Neural cell (in vitro differentiated cells): ENCODE results near the gene CABLES2. TPM values are rescaled to one million over a fixed set of nuclear protein-coding genes. Genes with fewer than 3 reads are reported as not detected.

Experiments
- H2AFZ ChIP-seq: fragments of 200-600, 300-800 bp; sonication (generic), shearing (Covaris generic); 2 replicates; pipeline ENCODE4 v1.6.0; 2014; ENCODE audit warnings: low read depth, mild to moderate bottlenecking, antibody characterized with exemption, low read length, moderate library complexity
- H3F3A ChIP-seq: fragments of 200-600 bp; shearing (Covaris generic); 2 replicates; pipeline ENCODE4 v1.6.1; 2016; ENCODE audit warnings: mild to moderate bottlenecking, moderate library complexity, mixed read lengths, antibody characterized with exemption, low read length; ENCODE audit not compliant: insufficient read depth, poor library complexity, severe bottlenecking
- H3K27ac ChIP-seq: fragments of 200-600, 300-800 bp; sonication (generic), shearing (Covaris generic); 2 replicates; pipeline ENCODE4 v1.5.1; 2014; ENCODE audit warnings: mild to moderate bottlenecking, low read length, moderate library complexity
- H3K27me3 ChIP-seq: fragments of 300-800, 200-600 bp; sonication (generic), shearing (Covaris generic); 2 replicates; pipeline ENCODE4 v1.6.0; 2014; ENCODE audit warnings: mild to moderate bottlenecking, low read depth, low read length, moderate library complexity; ENCODE audit not compliant: insufficient read depth
- H3K36me3 ChIP-seq: fragments of 300-800, 200-600 bp; sonication (generic), shearing (Covaris generic); 2 replicates; pipeline ENCODE4 v1.5.1; 2014; ENCODE audit warnings: mild to moderate bottlenecking, antibody characterized with exemption, low read length, moderate library complexity; ENCODE audit not compliant: insufficient read depth
- H3K4me2 ChIP-seq: fragments of 300-800, 200-600 bp; sonication (generic), shearing (Covaris generic); 2 replicates; pipeline ENCODE4 v1.6.0; 2014; ENCODE audit warnings: mild to moderate bottlenecking, low read length
- H3K4me3 ChIP-seq: fragments of 300-800, 200-600 bp; sonication (generic), shearing (Covaris generic); 2 replicates; pipeline ENCODE4 v1.5.1; 2014; ENCODE audit warnings: mild to moderate bottlenecking, low read length, moderate library complexity
- H3K79me2 ChIP-seq: fragments of 200-600 bp; shearing (Covaris generic); replicated peaks from 2 replicates; pipeline ENCODE4 v1.6.0; 2014; ENCODE audit warnings: mild to moderate bottlenecking, low read length, moderate library complexity; ENCODE audit not compliant: insufficient read depth
- H3K9ac ChIP-seq: fragments of 300-800, 200-600 bp; sonication (generic), shearing (Covaris generic); 2 replicates; pipeline ENCODE4 v1.6.1; 2016; ENCODE audit warnings: mild to moderate bottlenecking, low read length, mixed read lengths
- H3K9me2 ChIP-seq: fragments of 200-600 bp; shearing (Covaris generic); 2 replicates; pipeline ENCODE4 v1.6.1; 2016; ENCODE audit warnings: mild to moderate bottlenecking, low read length, mixed read lengths; ENCODE audit not compliant: insufficient read depth
- H3K9me3 ChIP-seq: fragments of 200-600, 300-800 bp; sonication (generic), shearing (Covaris generic); 2 replicates; pipeline ENCODE4 v1.6.1; 2016; ENCODE audit warnings: mild to moderate bottlenecking, mixed run types, low read length, moderate library complexity, mixed read lengths
- H4K20me1 ChIP-seq: fragments of 200-600 bp; shearing (Covaris generic); 2 replicates; pipeline ENCODE4 v1.6.1; 2016; ENCODE audit warnings: mild to moderate bottlenecking, mixed run types; ENCODE audit not compliant: insufficient read depth
- CTCF ChIP-seq: fragments of 450-650 bp; IDR thresholded peaks from 2 replicates; pipeline ENCODE4 v1.5.1; 2014; ENCODE audit warnings: antibody characterized with exemption, mild to moderate bottlenecking, moderate library complexity; ENCODE audit not compliant: poor library complexity, severe bottlenecking
- EP300 ChIP-seq: fragments of 450-650 bp; conservative IDR thresholded peaks from 2 replicates; pipeline ENCODE4 v1.6.1; 2014; ENCODE audit warnings: antibody characterized with exemption, mild to moderate bottlenecking, moderate library complexity; ENCODE audit not compliant: poor library complexity, severe bottlenecking
- EZH2 ChIP-seq: fragments of 200-600, 300-800 bp; shearing (Covaris generic), sonication (generic); IDR thresholded peaks from 2 replicates; pipeline ENCODE4 v1.6.1; 2014; ENCODE audit warnings: antibody characterized with exemption, low read length, borderline replicate concordance, mild to moderate bottlenecking; ENCODE audit not compliant: insufficient read depth, poor library complexity, severe bottlenecking
- MXI1 ChIP-seq: fragments of 450-650 bp; conservative IDR thresholded peaks from 2 replicates; pipeline ENCODE4 v1.6.1; 2014; ENCODE audit warnings: antibody characterized with exemption, mild to moderate bottlenecking; ENCODE audit not compliant: poor library complexity, severe bottlenecking
- POLR2AphosphoS5 ChIP-seq: IDR thresholded peaks from 2 replicates; pipeline ENCODE4 v1.6.1; 2012
- RAD21 ChIP-seq: fragments of 450-650 bp; conservative IDR thresholded peaks from 2 replicates; pipeline ENCODE4 v1.6.1; 2014; ENCODE audit warnings: antibody characterized with exemption, mild to moderate bottlenecking, moderate library complexity
- REST ChIP-seq: IDR thresholded peaks from 2 replicates; pipeline ENCODE4 v1.6.1; 2012; ENCODE audit warnings: borderline replicate concordance
- SMC3 ChIP-seq: fragments of 450-650 bp; conservative IDR thresholded peaks from 2 replicates; pipeline ENCODE4 v1.6.1; 2014; ENCODE audit warnings: antibody characterized with exemption, mild to moderate bottlenecking, moderate library complexity; ENCODE audit not compliant: poor library complexity
- TAF1 ChIP-seq: IDR thresholded peaks from 2 replicates; pipeline ENCODE4 v1.6.1; 2012; ENCODE audit warnings: low read depth
- polyA minus RNA-seq: library from RNA; depleted of rRNA, polyadenylated mRNA; stranded (reverse); fragments of >200 nt; gene quantifications from 2 replicates; pipeline ENCODE4 v1.2.3, GENCODE V29; 2014
- polyA plus RNA-seq: library from polyadenylated mRNA; depleted of rRNA; stranded (reverse); fragments of >200 nt; gene quantifications from 2 replicates; pipeline ENCODE4 v1.2.3, GENCODE V29; 2014

CABLES2 gene
- polyA plus RNA-seq (8.3 and 8.6 TPM in 2 replicates), polyA minus RNA-seq (9.5 and 11.1 TPM in 2 replicates)

GRCh38 chr20:62407221-62407992 is at the start of gene CABLES2:
Gene CABLES2, minus strand, starts transcription at chr20:62407285. Its CDS starts 9 bp downstream, at chr20:62407276.
- no peaks in the 10 kb centered on the region for H3K9me2 ChIP-seq
- no peaks in the 10 kb centered on the region for H3K27me3 ChIP-seq
- H3F3A ChIP-seq: no peaks in the 10 kb centered on the region
- no peaks in the 10 kb centered on the region for H4K20me1 ChIP-seq
- no peaks in the 10 kb centered on the region for H3K36me3 ChIP-seq
- no peak within 1 kb of the TSS for H3K27ac ChIP-seq
- TF ChIP-seq RAD21 (peak; percentile 13), REST (peak; percentile 39), SMC3 (no peak), EP300 (peak; percentile 19)
- peak within 1 kb of the TSS; percentile 73 for H3K4me2 ChIP-seq
- no peaks in the 10 kb centered on the region for H3K9me3 ChIP-seq
- H3K4me3 ChIP-seq: peak within 1 kb of the TSS; percentile 93
- peak within 1 kb of the TSS; percentile 83 for H3K9ac ChIP-seq
- no peak within 1 kb of the TSS for H2AFZ ChIP-seq
- peaks cover 9% of the 10 kb centered on the region for H3K79me2 ChIP-seq

DNA sequence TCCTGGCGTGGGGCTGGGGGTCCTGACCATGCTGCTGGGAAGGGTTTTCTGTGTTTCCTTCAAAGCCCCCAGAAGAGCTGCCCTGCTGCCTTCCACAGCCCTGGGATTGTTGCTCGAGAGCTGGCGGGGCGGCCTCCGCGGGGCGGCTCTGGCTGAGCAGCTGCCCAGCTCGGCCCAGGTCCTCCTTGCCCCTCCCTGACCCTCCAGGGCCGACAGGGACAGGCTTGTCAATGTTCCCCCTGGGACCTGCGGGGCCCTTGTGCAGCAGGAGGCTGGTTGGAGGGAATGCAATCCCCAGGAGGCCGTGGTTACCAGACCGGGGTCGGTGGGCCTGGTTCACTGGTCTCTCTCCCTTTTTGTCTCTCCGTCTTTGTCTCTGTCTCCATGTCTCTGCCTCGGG is 48.8 kb upstream of the CABLES2 start:
- Histone ChIP-seq H3K79me2 (no peaks in the 10 kb centered on the region), H3F3A (no peaks in the 10 kb centered on the region), H3K4me3 (no peak overlapping the region), H3K36me3 (no peaks in the 10 kb centered on the region), H3K9me2 (no peaks in the 10 kb centered on the region), H3K4me2 (no peak overlapping the region), H3K9ac (no peak overlapping the region), H4K20me1 (no peaks in the 10 kb centered on the region), H3K9me3 (no peaks in the 10 kb centered on the region), H3K27ac (no peak overlapping the region), H2AFZ (no peak overlapping the region), H3K27me3 (no peaks in the 10 kb centered on the region)
- no peak for TF ChIP-seq EZH2
- TF ChIP-seq REST: no peak
- TF ChIP-seq TAF1: no peak
- TF ChIP-seq CTCF: no peak
- TF ChIP-seq SMC3: no peak
- TF ChIP-seq RAD21: no peak
- no peak for TF ChIP-seq EP300
- TF ChIP-seq MXI1: no peak
- TF ChIP-seq POLR2AphosphoS5: no peak
